ENCODE measurements around the gene C5orf63. TPM values are rescaled to one million over a fixed set of nuclear protein-coding genes. Genes with fewer than 3 reads are reported as not detected.
"Not testable (repeated sequence)": the region's sequence is repeated elsewhere in the genome, so short reads cannot be mapped to it uniquely, and the experiment has no call there.

C5orf63 gene
- 9.7 and 16.6 TPM in 2 replicates for polyA plus RNA-seq (2014; cell fraction: cytosol; rRNA removed)
- polyA plus RNA-seq (2014; cell fraction: nucleus; rRNA removed), result 39.3 and 41.1 TPM in 2 replicates

DNA sequence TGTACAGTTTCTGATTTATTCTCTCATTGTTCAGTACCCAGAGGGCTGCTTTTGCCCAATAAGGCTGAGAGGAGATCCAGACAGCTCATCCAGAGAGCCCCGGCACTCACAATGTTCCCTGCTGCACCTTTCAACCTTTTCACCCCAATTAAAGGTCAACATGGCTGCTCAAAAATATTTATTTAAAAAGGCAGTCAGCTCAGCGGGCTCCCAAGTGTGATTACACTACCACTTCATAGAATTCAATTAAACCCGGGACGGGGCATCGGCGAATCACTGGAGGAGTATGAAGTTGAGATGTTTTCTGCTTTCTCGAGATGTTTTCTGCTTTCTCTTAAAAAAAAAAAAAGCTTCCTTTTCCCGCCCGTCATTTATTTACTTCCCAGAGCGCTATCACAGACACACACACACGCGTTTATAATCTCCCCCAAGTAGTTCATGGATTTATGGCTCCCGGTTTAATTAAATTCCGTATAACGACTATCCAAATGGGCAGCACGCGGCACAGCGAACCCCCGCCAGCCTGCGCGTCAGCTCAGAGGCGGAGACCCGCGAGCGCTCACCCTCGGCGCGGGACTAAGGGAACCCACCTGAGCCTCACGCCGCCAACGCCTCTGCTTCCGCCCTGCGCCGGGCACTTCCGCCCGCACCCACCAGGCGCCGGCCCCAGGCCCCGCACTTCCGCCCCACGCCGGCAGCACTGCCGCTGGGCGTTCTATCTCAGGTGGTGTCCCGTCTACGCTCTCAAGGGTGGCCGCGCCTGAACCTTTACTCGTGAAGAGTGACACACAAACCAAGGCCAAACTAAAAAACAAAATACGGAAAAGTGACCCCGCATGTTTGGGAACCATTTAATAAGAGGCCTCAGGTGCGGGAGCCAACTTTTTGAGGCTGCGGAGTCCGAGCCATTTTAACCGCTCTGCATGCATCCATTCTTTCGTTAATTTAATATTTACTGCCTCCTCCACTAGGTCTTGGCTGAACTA, at the start of gene C5orf63:
TSS of gene C5orf63 (minus strand) at position 642 of the 986 bp plus-strand sequence. CDS start 14,507 bp downstream, outside the sequence.
- peak; percentile 80 for DNase-seq (ENCODE audit: low spot score)

DNA sequence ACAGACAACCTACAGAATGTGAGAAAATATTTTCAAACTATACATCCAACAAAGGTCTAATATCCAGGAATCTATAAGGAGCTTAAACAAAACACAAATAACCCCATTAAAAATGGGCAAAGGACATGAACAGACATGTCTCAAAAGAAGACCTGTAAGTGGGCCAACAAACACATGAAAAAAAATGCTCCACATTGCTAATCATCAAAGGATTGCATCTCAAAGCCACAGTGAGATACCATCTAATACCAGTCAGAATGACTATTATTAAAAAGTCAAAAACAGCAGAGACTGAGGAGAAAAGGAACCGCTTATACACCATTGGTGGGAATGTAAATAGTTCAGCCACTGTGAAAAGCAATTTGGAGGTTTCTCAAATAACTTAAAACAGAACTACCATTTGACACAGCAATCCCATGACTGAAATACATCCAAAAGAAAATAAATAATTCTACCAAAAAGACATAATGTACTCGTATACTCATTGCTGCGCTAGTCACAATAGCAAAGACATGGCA, 39.1 kb upstream of the C5orf63 start:
- no peak for DNase-seq (ENCODE audit: low spot score)

DNA sequence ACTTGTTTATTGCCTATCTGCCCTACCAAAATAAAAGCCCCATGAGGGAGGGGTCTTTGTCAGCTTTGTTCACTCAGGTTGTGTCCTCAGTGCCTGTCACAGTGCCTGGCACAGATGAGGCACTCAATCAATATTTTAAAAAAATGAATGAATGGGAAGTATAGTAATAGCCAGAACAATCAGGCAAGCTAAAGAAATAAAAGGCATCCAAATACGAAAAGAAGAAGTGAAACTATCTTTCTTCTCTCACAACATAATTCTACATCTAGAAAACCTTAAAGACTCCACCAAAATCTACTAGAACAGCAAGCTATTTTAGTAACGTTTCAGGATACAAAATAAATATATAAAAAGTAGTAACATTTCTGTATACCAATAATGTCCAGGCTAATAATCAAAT, 37.8 kb upstream of the C5orf63 start:
- DNase-seq (ENCODE audit: low spot score), result no peak

DNA sequence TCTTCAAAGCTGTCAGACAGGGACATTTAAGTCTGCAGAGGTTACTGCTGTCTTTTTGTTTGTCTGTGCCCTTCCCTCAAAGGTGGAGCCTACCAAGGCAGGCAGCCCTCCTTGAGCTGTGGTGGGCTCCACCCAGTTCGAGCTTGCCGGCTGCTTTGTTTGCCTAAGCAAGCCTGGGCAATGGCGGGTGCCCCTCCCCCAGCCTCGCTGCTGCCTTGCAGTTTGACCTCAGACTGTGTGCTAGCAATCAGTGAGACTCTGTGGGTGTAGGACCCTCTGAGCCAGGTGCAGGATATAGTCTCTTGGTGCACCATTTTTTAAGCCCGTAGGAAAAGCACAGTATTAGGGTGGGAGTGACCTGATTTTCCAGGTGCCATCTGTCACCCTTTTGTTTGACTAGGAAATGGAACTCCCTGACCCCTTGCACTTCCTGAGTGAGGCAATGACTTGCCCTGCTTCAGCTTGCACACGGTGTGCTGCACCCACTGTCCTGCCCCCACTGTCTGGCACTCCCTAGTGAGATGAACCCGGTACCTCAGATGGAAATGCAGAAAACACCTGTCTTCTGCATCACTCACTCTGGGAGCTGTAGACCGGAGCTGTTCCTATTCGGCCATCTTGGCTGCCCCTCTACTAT, 35.4 kb upstream of the C5orf63 start:
- DNase-seq (ENCODE audit: low spot score), result not testable (repeated sequence)

DNA sequence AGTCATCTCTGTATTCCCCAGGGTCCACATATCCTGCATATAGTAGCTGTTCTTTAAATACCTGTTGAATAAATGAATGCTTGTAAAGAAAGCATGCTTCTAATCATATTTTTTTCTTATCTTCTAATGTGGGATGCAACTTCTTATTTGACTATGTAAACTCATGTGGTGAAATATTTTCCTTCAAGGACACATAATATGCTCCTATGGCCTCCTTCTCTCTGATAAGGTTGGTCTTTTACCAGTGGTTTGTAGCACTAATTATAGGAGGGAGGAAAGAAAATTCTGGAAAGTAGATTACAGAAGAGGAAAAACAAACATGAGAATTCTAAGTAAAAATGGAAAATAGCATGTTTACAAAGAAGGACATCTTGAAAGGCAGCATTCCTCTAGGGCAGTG, 28.6 kb upstream of the C5orf63 start:
- DNase-seq (ENCODE audit: low spot score), result no peak

DNA sequence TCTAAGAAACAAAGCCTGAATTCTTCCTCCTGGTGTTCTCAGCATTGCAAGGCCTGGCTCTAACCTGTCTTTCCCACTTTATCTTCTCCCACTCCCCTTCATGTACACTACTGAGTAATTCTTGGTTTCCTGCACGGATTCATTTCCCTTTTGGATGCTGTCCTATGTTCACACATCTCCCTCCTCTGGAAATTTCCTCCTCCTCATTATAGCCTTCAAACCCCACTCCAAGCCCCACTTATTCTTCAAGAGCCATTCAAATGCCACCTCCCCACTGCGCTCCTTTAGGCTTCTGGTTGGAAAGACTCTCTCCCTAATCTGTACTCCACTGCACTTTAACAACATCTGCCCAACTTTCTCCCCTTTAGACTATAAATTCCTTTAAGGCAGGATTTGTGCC, 28.2 kb upstream of the C5orf63 start:
- DNase-seq (ENCODE audit: low spot score), result no peak

DNA sequence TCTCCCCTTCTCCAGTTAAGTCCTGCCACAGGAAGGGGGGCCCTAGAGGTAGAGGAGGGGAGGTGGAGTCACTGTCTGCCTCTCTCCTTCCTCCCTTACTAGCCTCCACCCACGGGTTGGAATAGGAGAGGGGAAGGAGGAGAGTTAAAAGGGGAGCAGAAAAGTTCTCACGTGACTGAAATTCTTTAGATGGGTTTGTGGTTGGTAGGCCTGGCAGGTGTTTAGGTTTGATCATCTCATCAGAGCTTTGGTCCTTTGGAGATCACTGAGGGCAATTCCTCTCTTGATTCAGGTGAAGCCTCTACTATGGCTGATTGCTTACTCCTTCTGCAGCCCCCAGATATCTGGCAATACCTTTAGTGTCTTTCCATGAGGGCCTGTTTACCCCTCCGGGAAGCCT, 24.9 kb upstream of the C5orf63 start:
- no peak for DNase-seq (ENCODE audit: low spot score)

DNA sequence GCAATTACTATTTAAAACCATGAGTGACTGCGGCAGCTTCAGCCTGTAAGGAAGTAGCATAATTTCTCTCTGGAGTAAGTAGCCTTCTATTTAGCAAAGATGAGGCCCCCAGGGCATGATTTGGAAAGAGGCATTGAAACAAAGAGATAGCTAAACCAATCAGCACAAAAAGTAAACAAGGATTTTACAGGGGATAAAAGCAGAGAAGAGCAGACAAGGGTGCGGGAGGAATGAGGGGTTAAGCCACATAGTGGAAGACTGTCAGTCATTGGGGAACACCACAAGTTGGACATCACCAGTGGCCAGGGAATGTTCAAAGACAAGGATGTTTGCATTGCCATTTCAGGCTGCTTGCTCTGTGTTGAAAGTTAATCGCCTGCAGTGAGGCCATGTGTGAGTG, 24.0 kb upstream of the C5orf63 start:
- DNase-seq (ENCODE audit: low spot score), result no peak

DNA sequence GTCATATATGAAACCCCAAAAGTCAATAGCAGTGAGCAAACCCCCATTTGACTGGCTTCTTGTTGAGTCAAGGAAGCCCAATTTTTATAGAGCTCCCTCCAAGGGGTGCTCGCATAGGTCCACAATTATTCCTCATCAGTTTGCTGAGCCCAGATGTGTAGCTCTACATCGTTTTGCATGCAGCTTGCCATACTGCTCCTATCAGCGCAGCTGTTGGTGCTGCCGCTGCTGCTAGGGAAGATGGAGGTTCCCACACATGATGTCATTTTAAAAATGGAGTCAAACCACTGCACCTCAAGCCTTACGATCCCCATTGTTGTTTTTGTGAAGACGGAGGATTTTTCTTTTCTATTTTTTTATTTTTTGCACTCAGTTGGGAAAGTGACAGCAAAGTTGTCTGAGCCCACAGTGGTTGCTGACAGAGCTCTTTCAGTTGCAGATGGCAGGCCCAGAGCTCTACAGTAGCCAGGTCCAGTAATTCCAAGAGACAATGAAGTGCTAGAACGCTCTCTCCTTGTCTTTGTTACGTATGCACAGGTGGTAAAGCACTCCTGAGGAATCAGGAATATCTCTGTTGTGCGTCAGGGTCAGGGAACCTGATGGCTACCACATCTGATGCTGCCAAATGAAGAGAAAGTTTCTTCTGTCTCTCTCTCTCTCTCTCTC, 23.2 kb upstream of the C5orf63 start:
- DNase-seq (ENCODE audit: low spot score), result no peak

DNA sequence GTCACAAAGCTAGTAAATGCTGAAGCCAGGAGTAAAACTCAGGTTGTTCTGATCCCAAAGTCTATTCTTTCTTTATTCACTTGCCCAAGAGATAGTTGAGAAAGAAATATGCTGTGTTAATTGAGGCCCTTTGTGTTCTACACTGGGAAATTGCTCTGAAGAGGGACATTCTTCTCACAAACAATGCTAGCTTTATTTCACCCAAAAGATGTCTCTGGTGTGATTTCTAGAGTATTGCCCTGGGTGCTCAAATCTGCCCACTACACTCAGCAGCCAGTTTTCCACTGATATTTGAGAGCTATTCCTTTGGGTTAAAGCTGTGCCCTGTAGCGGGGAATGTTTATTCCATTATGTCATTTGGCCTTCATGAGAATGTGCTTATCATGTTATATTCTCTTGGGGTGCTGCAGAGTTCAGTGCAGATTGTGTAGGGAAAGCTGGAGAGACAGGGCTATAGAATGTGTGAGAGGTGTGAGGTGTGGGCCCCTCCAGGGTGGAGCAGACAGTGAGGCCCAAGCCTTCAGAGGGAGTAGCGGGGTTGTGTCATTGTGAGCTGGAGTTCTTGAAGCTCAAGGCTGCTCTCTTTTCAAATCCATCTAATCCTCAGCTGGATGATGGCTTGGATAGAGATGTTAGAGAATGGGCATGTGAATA, 21.0 kb upstream of the C5orf63 start:
- DNase-seq (ENCODE audit: low spot score), result no peak

DNA sequence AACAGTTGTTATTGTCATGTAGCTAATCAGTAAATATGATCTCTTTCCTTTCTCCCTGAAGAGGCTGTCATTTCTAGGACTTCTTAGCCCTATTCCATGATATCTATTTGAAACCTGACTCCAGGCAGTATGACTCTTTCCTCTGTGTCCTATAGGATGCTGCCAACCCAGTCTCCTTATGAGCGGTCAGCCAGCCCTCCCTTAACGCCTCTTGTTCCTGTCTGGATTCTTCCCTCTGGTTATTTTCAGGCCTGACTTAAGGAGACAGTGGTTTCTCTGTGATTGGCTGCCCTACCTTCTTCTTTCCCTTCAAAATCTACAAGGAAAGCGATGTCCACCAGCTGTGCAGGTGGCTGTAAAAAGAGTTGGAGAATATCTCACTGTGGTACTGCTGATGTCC, 19.4 kb upstream of the C5orf63 start:
- DNase-seq (ENCODE audit: low spot score), result peak; percentile 82

DNA sequence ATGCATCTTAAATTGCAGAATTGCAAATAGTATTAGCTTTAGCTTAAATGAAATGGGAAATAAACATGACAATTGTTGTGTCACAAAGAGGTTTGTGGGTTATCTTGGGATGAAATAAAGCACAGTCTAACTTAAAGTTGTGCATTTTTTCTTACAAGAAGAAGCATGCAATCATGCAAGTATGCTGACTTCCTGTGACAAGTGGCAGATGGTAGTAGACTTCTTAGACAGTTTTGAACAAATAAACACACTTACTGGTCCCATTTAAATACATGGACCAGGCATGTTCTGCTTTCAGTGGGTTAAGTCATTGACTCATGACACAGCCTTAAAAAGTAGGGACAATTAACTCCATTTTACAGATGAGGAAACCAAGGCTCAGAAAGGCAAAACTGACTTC, 15.9 kb upstream of the C5orf63 start:
- no peak for DNase-seq (ENCODE audit: low spot score)

DNA sequence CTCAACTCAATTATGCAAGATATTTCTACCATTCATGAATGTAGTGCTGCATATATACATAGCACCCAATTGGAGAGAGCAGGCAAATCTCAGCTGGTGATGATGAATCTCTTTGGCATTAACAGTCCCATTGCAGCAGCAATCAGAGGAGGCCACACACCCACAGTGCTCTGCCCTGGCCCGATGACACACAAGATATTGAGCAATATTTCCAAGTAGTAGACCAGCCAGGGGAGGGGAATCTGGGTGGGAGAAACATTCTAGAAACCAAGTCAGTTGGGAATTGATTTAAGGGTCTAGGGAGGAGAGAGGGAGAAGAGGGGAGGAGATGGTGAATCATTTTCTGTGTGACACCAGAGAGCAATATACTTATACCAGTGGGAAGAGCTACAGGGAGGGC, 14.9 kb upstream of the C5orf63 start:
- no peak for DNase-seq (ENCODE audit: low spot score)

DNA sequence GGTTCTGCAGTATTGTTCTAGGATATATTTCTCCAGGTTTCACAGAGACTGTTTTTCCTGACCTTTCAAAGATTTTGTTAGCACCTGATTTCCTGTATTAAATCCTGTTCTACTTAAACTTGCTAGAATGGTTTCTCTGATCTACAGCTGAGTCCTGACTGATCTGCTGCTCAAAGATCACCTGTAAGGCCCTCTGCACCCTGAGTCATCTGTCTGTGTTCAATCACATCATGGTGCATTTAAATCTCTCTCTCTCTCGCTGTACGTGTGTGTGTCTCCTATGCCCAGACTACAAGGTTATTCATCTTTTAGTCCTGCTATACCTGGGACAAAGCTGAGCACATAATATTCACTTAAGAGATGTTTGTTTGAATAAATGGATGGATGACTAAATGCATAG, 13.3 kb upstream of the C5orf63 start:
- DNase-seq (ENCODE audit: low spot score), result no peak

DNA sequence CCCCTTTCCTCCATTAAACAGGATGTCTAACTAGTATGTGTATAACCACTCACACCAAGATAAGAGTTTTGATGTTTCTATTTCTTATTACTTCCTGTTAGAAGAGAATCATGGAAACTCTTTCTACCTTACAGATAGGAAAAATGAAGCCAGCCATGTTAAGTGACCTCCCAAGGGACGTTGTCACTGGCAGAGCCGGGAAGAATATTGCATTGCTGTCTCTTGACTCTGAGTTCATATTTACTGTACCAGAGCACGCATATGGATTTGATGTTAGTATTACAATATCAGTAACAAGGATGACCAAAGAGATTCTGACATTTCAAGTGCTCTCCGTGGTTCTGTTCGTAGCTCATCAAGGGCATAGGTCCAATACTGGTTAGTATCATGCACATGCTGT, 12.5 kb upstream of the C5orf63 start:
- no peak for DNase-seq (ENCODE audit: low spot score)

DNA sequence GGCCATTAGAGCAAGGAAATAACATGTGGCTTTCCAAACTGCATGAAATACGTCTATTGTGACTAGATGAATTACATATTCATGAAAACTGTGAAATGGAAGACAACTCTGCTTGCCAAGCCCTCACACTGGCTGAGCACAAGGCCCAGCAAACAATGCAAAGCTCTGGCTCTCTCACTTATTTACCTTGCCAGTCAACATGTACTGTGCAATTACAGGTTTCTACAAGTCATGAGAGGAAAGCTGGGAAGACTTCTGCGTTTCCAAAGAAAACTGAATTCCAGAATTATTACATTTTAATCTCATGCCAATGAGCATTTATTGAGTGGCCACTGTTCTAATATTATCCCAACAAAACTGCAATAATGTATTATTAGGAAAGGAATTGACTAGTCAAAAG, 12.1 kb upstream of the C5orf63 start:
- no peak for DNase-seq (ENCODE audit: low spot score)

DNA sequence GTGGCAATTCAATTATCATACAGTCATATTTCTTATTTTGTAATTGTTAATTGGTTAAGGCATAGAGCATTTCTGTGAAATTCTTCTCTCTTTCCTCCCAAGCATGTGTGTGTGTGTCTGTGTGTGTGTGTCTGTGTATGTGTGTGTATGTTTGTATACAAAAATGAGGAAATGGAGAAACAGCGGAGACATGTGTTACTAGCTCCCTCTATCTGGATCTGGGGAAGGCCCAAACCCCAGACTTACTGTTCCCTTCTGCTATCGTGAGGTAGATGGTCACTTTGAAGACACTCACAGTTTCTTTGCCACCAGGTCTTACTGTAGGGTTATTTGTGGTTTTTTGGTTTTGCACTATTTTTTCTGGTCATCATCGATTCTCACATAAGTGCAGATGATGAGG, 11.4 kb upstream of the C5orf63 start:
- DNase-seq (ENCODE audit: low spot score), result no peak

DNA sequence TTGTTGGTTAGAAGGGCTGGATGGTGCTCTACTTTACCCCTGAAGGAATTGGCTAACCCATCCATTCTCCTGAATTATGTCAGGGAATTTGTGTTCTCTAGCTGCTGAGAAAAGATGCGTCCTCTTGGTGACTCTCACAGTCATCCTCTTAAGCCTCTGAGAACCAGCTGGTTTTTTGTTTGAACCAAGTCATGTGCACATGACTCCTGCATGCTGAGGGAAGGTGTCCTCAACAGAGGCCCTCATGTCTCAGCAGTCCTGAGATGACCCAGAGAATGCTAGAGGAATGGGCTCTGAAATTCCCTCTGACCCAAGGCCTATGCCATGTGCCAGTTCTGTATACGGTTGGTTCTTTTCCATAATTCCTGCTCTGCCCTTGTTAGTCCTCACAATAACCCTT, 10.4 kb upstream of the C5orf63 start:
- DNase-seq (ENCODE audit: low spot score), result no peak

DNA sequence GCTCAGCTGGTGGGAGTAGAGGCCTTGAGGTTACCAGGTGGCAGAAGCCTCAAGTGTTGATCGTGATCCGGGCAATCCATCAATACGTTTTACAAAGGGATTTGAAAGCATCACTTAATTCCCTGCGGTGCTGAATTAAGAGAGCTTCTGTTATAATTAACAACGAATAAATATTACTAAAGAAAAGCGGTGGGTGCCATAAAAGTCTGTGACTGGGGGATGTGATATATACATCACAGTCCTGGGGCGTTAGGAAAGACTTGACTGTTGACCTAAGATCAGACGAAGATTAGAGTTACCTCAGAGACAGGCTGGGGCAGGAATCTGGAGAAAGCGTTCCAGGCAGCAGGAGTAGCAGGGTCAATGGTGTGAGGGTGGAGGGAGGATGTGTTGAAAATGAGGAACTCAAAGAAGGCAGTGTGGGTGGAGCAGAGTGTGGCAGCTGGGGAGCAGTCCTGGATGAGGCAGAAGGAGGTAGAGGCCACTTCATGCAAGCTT, 6.7 kb upstream of the C5orf63 start:
- peak; percentile 38 for DNase-seq (ENCODE audit: low spot score)

DNA sequence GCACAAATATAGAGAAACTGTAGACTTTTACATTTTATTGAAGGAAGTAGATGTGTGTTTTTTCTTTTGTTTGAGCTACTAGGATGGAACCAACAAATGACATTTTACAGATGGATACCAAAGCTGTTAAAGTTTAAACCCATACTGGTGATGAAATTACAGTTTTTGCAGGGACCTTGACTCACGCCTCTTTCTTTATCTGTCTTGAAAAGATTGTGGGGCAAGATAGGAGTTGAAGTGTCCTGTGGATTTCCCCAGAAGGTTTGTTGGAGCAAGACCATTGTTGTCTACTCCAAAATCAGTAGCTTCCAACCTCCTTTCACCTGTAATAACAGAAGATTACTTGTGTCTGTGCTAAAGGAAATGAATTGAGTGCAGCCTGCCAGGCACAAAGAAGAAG, 4.1 kb upstream of the C5orf63 start:
- no peak for DNase-seq (ENCODE audit: low spot score)

Data from SK-N-DZ (cell line).